Upper lobe of right lung (tissue), 1 donor: ENCODE results near the gene AGXT2. TPM values are rescaled to one million over a fixed set of nuclear protein-coding genes. Genes with fewer than 3 reads are reported as not detected.

Source experiments
- ATAC-seq: fragments of 200-7000 bp; cut with Tn5 transposase; one replicate; pipeline ENCODE4 v1.9.1; 2020; ENCODE audit warnings: mild to moderate bottlenecking, moderate library complexity
- DNase-seq: peaks from one replicate; pipeline ENCODE4 v3.0.0-alpha.2; 2020
- H3K27ac ChIP-seq: fragments of 200-600 bp; one replicate; pipeline ENCODE4 v1.8.0; 2022
- H3K27me3 ChIP-seq: fragments of 200-600 bp; one replicate; pipeline ENCODE4 v1.8.0; 2022; ENCODE audit warnings: mild to moderate bottlenecking
- H3K36me3 ChIP-seq: fragments of 200-600 bp; one replicate; pipeline ENCODE4 v1.8.0; 2022
- H3K4me1 ChIP-seq: fragments of 200-600 bp; one replicate; pipeline ENCODE4 v1.8.0; 2022
- H3K4me3 ChIP-seq: fragments of 200-600 bp; one replicate; pipeline ENCODE4 v1.8.0; 2022; ENCODE audit warnings: mild to moderate bottlenecking
- H3K9me3 ChIP-seq: fragments of 200-600 bp; one replicate; pipeline ENCODE4 v1.8.0; 2022
- CTCF ChIP-seq: fragments of 200-600 bp; IDR thresholded peaks from one replicate; pipeline ENCODE4 v1.8.0; 2022; ENCODE audit warnings: antibody characterized with exemption
- intact Hi-C: fragments of 100-400 bp; cut with DNase I; formaldehyde crosslinking; loops from one replicate; pipeline ENCODE4 v1.11.0; 2022
- total RNA-seq: library from RNA; stranded (reverse); fragmentation: NEBNext Ultra II Directional; extraction: Animal tissue kit (Norgen Biotek cat#: 25700); gene quantifications from one replicate; pipeline ENCODE4 v1.2.1, GENCODE V29; 2021
- donor health status: DM: no; HTN: yes; CAD: no; lungs with severe emphysema.

The AGXT2 gene
- total RNA-seq, 1 donor from 2014 or later = not detected

- no peaks in the 10 kb centered on the region for H3K9me3 ChIP-seq
- DNase-seq = no peak
- no peaks in the 10 kb centered on the region for H3K36me3 ChIP-seq
- H3K4me1 ChIP-seq = no peaks in the 10 kb centered on the region
- H3K4me3 ChIP-seq = no peak overlapping the region
- no peak for TF ChIP-seq CTCF
- H3K27ac ChIP-seq = no peak overlapping the region
- H3K27me3 ChIP-seq = no peaks in the 10 kb centered on the region
- intact Hi-C loops = no loop called here
- ATAC-seq = no peak
Measured at GRCh38 chr5:35092703-35093102, 45.0 kb upstream of the AGXT2 start.

- Histone ChIP-seq H3K4me3 (no peak overlapping the region), H3K27me3 (no peaks in the 10 kb centered on the region), H3K4me1 (no peaks in the 10 kb centered on the region), H3K36me3 (no peaks in the 10 kb centered on the region), H3K9me3 (no peaks in the 10 kb centered on the region), H3K27ac (no peak overlapping the region)
- intact Hi-C loops = no loop called here
- ATAC-seq (no peak), DNase-seq (no peak)
- TF ChIP-seq CTCF = no peak
Measured at GRCh38 chr5:35091704-35092103, 44.0 kb upstream of the AGXT2 start.

- H3K4me1 ChIP-seq = no peaks in the 10 kb centered on the region
- no peaks in the 10 kb centered on the region for H3K9me3 ChIP-seq
- TF ChIP-seq CTCF = peak; percentile 80
- intact Hi-C loops = loop anchor here (10.0 kb wide), 1 partner anchor 835 kb away; no protein-coding TSS in a partner anchor
- H3K36me3 ChIP-seq = no peaks in the 10 kb centered on the region
- DNase-seq = no peak
- no peak overlapping the region for H3K4me3 ChIP-seq
- peak; percentile 85 for ATAC-seq
- H3K27me3 ChIP-seq = no peaks in the 10 kb centered on the region
- H3K27ac ChIP-seq = no peak overlapping the region
Measured at GRCh38 chr5:35089334-35090314, 41.9 kb upstream of the AGXT2 start.

- ATAC-seq (no peak), DNase-seq (no peak)
- Histone ChIP-seq H3K27me3 (no peaks in the 10 kb centered on the region), H3K27ac (no peak overlapping the region), H3K36me3 (no peaks in the 10 kb centered on the region), H3K4me3 (no peak overlapping the region), H3K4me1 (no peaks in the 10 kb centered on the region), H3K9me3 (no peaks in the 10 kb centered on the region)
- no peak for TF ChIP-seq CTCF
- intact Hi-C loops = loop anchor here (10.0 kb wide), 1 partner anchor 837 kb away; no protein-coding TSS in a partner anchor
Measured at GRCh38 chr5:35087991-35088390, 40.2 kb upstream of the AGXT2 start.

GRCh38 chr5:35083150-35083549, 35.4 kb upstream of the AGXT2 start:
- H3K4me1 ChIP-seq = no peaks in the 10 kb centered on the region
- no peak for TF ChIP-seq CTCF
- H3K27me3 ChIP-seq = no peaks in the 10 kb centered on the region
- H3K9me3 ChIP-seq = no peaks in the 10 kb centered on the region
- H3K27ac ChIP-seq = no peak overlapping the region
- ATAC-seq (no peak), DNase-seq (no peak)
- H3K36me3 ChIP-seq = no peaks in the 10 kb centered on the region
- H3K4me3 ChIP-seq = no peak overlapping the region
- intact Hi-C loops = loop anchor here (10.0 kb wide), 1 partner anchor 842 kb away; no protein-coding TSS in a partner anchor
